ENCODE data around the gene SMG5.

Gene SMG5

GRCh38 chr1:156319664-156320063 is 37.0 kb upstream of the SMG5 start:
- H2BK12ac ChIP-seq (ENCODE audit: low read length) = no peak overlapping the region
- H2BK5ac ChIP-seq (ENCODE audit: low read length) = no peak overlapping the region
- H2BK120ac ChIP-seq (ENCODE audit: low read depth, low read length) = no peak overlapping the region
- no peak overlapping the region for H2BK15ac ChIP-seq (ENCODE audit: low read length)
- H3K23ac ChIP-seq (ENCODE audit: low read depth, low read length, poor library complexity) = no peak overlapping the region
- no peak overlapping the region for H2AK5ac ChIP-seq (ENCODE audit: low read depth, low read length)
- no peak overlapping the region for H3K4me3 ChIP-seq (ENCODE audit: low read length in 2 of 2)
- H3K9me3 ChIP-seq (replicated peaks in 1 of 2; ENCODE audit: control insufficient read depth in 2 of 2, insufficient read depth in 1 of 2, low read depth in 1 of 2, low read length in 2 of 2) = no peaks in the 10 kb centered on the region
- no peak overlapping the region for H4K91ac ChIP-seq (ENCODE audit: low read depth, low read length, poor library complexity)
- H3K4ac ChIP-seq (ENCODE audit: low read length) = no peak overlapping the region
- H3K36me3 ChIP-seq (replicated peaks in 1 of 2; ENCODE audit: control insufficient read depth in 2 of 2, insufficient read depth in 2 of 2, low read length in 2 of 2) = peaks cover 50 to 91% of the 10 kb centered on the region in 2 donors
- no peak overlapping the region for H4K8ac ChIP-seq (ENCODE audit: low read depth, low read length)
- DNase-seq (ENCODE audit: low spot score) = no peak
- no peak overlapping the region for H3K14ac ChIP-seq (ENCODE audit: low read length)
- H3K79me1 ChIP-seq (ENCODE audit: low read depth, low read length) = no peaks in the 10 kb centered on the region
- no peaks in the 10 kb centered on the region for H3K27me3 ChIP-seq (ENCODE audit: control insufficient read depth in 3 of 3, insufficient read depth in 3 of 3, low read depth in 1 of 3, low read length in 3 of 3)
- no peak overlapping the region for H3K18ac ChIP-seq (ENCODE audit: low read length)
- no CpG with 5 or more reads among the region's 1 CpG for WGBS, 2 donors (ENCODE audit: extremely low coverage in 2 of 2, insufficient read length in 2 of 2, insufficient replicate concordance in 1 of 2)
- H3K27ac ChIP-seq (replicated peaks; ENCODE audit: low read length) = no peak overlapping the region
- no peak overlapping the region for H2AFZ ChIP-seq (ENCODE audit: low read length)
- no peak overlapping the region for H3K4me2 ChIP-seq (ENCODE audit: insufficient read depth, low read length, poor library complexity, severe bottlenecking)
- no peaks in the 10 kb centered on the region for H3K4me1 ChIP-seq (ENCODE audit: control insufficient read depth in 2 of 2, insufficient read depth in 1 of 2, low read depth in 1 of 2, low read length in 2 of 2)
- H3K9ac ChIP-seq (ENCODE audit: low read depth, low read length, poor library complexity) = no peak overlapping the region

DNA sequence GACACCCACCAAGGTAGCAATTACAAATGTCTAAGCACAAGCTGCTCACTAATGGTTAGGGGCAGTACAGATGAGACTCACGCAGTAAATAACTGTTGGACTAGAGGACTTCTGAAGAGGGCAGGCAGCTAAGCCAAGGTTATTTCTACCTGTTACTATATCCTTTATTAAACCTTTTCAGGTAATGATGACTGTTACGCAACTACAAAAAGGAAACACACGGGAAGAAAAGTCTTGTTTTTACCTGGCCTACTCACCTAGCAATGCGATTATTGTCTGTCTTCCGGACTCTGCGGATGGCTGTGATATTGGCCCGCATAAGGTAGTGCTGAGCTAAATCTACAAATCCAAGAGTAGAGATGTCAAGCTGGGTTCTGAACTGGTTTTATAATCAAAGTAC is 34.3 kb upstream of the SMG5 start:
- Histone ChIP-seq H3K79me1 (ENCODE audit: low read depth, low read length) (no peaks in the 10 kb centered on the region), H3K4me2 (ENCODE audit: insufficient read depth, low read length, poor library complexity, severe bottlenecking) (no peak overlapping the region)
- WGBS, 2 donors (ENCODE audit: extremely low coverage in 2 of 2, insufficient read length in 2 of 2, insufficient replicate concordance in 1 of 2) = no CpG with 5 or more reads among the region's 7 CpGs

GRCh38 chr1:156310962-156311361 is 28.3 kb upstream of the SMG5 start:
- no peak overlapping the region for H2AK5ac ChIP-seq (ENCODE audit: low read depth, low read length)
- WGBS, 2 donors (ENCODE audit: extremely low coverage in 2 of 2, insufficient read length in 2 of 2, insufficient replicate concordance in 1 of 2) = no CpG with 5 or more reads among the region's 6 CpGs
- H4K91ac ChIP-seq (ENCODE audit: low read depth, low read length, poor library complexity) = no peak overlapping the region
- no peak overlapping the region for H2BK12ac ChIP-seq (ENCODE audit: low read length)
- H3K9me3 ChIP-seq (replicated peaks in 1 of 2; ENCODE audit: control insufficient read depth in 2 of 2, insufficient read depth in 1 of 2, low read depth in 1 of 2, low read length in 2 of 2) = no peaks in the 10 kb centered on the region
- no peak overlapping the region for H3K27ac ChIP-seq (replicated peaks; ENCODE audit: low read length)
- no peak overlapping the region for H2BK5ac ChIP-seq (ENCODE audit: low read length)
- H2BK120ac ChIP-seq (ENCODE audit: low read depth, low read length) = no peak overlapping the region
- H2BK15ac ChIP-seq (ENCODE audit: low read length) = no peak overlapping the region
- DNase-seq (ENCODE audit: low spot score) = no peak
- no peak overlapping the region for H3K14ac ChIP-seq (ENCODE audit: low read length)
- H4K8ac ChIP-seq (ENCODE audit: low read depth, low read length) = no peak overlapping the region
- H3K36me3 ChIP-seq (replicated peaks in 1 of 2; ENCODE audit: control insufficient read depth in 2 of 2, insufficient read depth in 2 of 2, low read length in 2 of 2) = peaks cover 41 to 93% of the 10 kb centered on the region in 2 donors
- H3K4ac ChIP-seq (ENCODE audit: low read length) = no peak overlapping the region
- no peaks in the 10 kb centered on the region for H3K27me3 ChIP-seq (ENCODE audit: control insufficient read depth in 3 of 3, insufficient read depth in 3 of 3, low read depth in 1 of 3, low read length in 3 of 3)
- no peak overlapping the region for H3K9ac ChIP-seq (ENCODE audit: low read depth, low read length, poor library complexity)
- no peak overlapping the region for H3K4me2 ChIP-seq (ENCODE audit: insufficient read depth, low read length, poor library complexity, severe bottlenecking)
- no peaks in the 10 kb centered on the region for H3K4me1 ChIP-seq (ENCODE audit: control insufficient read depth in 2 of 2, insufficient read depth in 1 of 2, low read depth in 1 of 2, low read length in 2 of 2)
- H3K79me1 ChIP-seq (ENCODE audit: low read depth, low read length) = no peaks in the 10 kb centered on the region
- no peak overlapping the region for H3K23ac ChIP-seq (ENCODE audit: low read depth, low read length, poor library complexity)
- no peak overlapping the region for H3K4me3 ChIP-seq (ENCODE audit: low read length in 2 of 2)
- no peak overlapping the region for H2AFZ ChIP-seq (ENCODE audit: low read length)
- H3K18ac ChIP-seq (ENCODE audit: low read length) = no peak overlapping the region

More for the DNA sequence above, 34.3 kb upstream of the SMG5 start:
- Histone ChIP-seq H2BK120ac (ENCODE audit: low read depth, low read length) (no peak overlapping the region), H3K18ac (ENCODE audit: low read length) (no peak overlapping the region), H2BK5ac (ENCODE audit: low read length) (no peak overlapping the region), H4K91ac (ENCODE audit: low read depth, low read length, poor library complexity) (no peak overlapping the region), H3K4ac (ENCODE audit: low read length) (no peak overlapping the region), H3K9me3 (replicated peaks in 1 of 2; ENCODE audit: control insufficient read depth in 2 of 2, insufficient read depth in 1 of 2, low read depth in 1 of 2, low read length in 2 of 2) (no peaks in the 10 kb centered on the region), H3K4me1 (ENCODE audit: control insufficient read depth in 2 of 2, insufficient read depth in 1 of 2, low read depth in 1 of 2, low read length in 2 of 2) (no peaks in the 10 kb centered on the region), H3K23ac (ENCODE audit: low read depth, low read length, poor library complexity) (no peak overlapping the region), H2BK15ac (ENCODE audit: low read length) (no peak overlapping the region), H2AFZ (ENCODE audit: low read length) (no peak overlapping the region), H4K8ac (ENCODE audit: low read depth, low read length) (no peak overlapping the region), H3K14ac (ENCODE audit: low read length) (no peak overlapping the region), H3K4me3 (ENCODE audit: low read length in 2 of 2) (no peak overlapping the region), H3K27ac (replicated peaks; ENCODE audit: low read length) (no peak overlapping the region), H3K36me3 (replicated peaks in 1 of 2; ENCODE audit: control insufficient read depth in 2 of 2, insufficient read depth in 2 of 2, low read length in 2 of 2) (peaks cover 48 to 96% of the 10 kb centered on the region in 2 donors), H3K9ac (ENCODE audit: low read depth, low read length, poor library complexity) (no peak overlapping the region), H2AK5ac (ENCODE audit: low read depth, low read length) (no peak overlapping the region), H2BK12ac (ENCODE audit: low read length) (no peak overlapping the region), H3K27me3 (ENCODE audit: control insufficient read depth in 3 of 3, insufficient read depth in 3 of 3, low read depth in 1 of 3, low read length in 3 of 3) (no peaks in the 10 kb centered on the region)
- DNase-seq (ENCODE audit: low spot score) = no peak

DNA sequence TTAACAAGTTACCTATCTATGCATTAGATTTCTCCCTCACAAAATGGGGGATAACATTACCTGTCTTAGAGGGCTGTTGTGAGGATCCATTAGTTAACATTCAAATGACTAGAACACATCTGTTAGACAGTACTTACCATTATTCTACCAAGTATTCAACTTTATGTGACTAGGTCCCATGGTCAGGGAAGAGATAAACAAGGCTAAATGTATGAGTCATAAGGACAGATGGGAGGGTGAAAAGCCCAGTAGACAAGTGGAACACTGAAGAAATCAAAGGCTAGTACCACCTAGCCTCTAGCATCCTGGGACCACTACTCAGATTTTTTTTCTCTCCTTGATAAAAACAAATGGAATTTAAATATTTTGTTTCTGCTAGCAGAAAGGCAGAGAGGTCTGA is 25.5 kb upstream of the SMG5 start:
- no peaks in the 10 kb centered on the region for H3K79me1 ChIP-seq (ENCODE audit: low read depth, low read length)
- no peak overlapping the region for H3K27ac ChIP-seq (replicated peaks; ENCODE audit: low read length)
- no peak overlapping the region for H3K23ac ChIP-seq (ENCODE audit: low read depth, low read length, poor library complexity)
- no peaks in the 10 kb centered on the region for H3K27me3 ChIP-seq (ENCODE audit: control insufficient read depth in 3 of 3, insufficient read depth in 3 of 3, low read depth in 1 of 3, low read length in 3 of 3)
- no peak overlapping the region for H2AFZ ChIP-seq (ENCODE audit: low read length)
- H3K18ac ChIP-seq (ENCODE audit: low read length) = no peak overlapping the region
- H3K14ac ChIP-seq (ENCODE audit: low read length) = no peak overlapping the region
- no peak overlapping the region for H3K9ac ChIP-seq (ENCODE audit: low read depth, low read length, poor library complexity)
- H3K9me3 ChIP-seq (replicated peaks in 1 of 2; ENCODE audit: control insufficient read depth in 2 of 2, insufficient read depth in 1 of 2, low read depth in 1 of 2, low read length in 2 of 2) = no peaks in the 10 kb centered on the region
- no peaks in the 10 kb centered on the region for H3K4me1 ChIP-seq (ENCODE audit: control insufficient read depth in 2 of 2, insufficient read depth in 1 of 2, low read depth in 1 of 2, low read length in 2 of 2)
- H3K4me2 ChIP-seq (ENCODE audit: insufficient read depth, low read length, poor library complexity, severe bottlenecking) = no peak overlapping the region
- no peak overlapping the region for H2AK5ac ChIP-seq (ENCODE audit: low read depth, low read length)
- no peak overlapping the region for H2BK12ac ChIP-seq (ENCODE audit: low read length)
- no peak overlapping the region for H3K4me3 ChIP-seq (ENCODE audit: low read length in 2 of 2)
- no peak for DNase-seq (ENCODE audit: low spot score)
- no peak overlapping the region for H2BK120ac ChIP-seq (ENCODE audit: low read depth, low read length)
- no peak overlapping the region for H2BK15ac ChIP-seq (ENCODE audit: low read length)
- H3K36me3 ChIP-seq (replicated peaks in 1 of 2; ENCODE audit: control insufficient read depth in 2 of 2, insufficient read depth in 2 of 2, low read length in 2 of 2) = peaks cover 31 to 84% of the 10 kb centered on the region in 2 donors
- H3K4ac ChIP-seq (ENCODE audit: low read length) = no peak overlapping the region
- no peak overlapping the region for H4K8ac ChIP-seq (ENCODE audit: low read depth, low read length)
- H2BK5ac ChIP-seq (ENCODE audit: low read length) = no peak overlapping the region
- H4K91ac ChIP-seq (ENCODE audit: low read depth, low read length, poor library complexity) = no peak overlapping the region

All from neuronal stem cell (in vitro differentiated cells).